Stimulated activated CD8-positive, alpha-beta memory T cell treated with anti-CD3 and anti-CD28 coated beads, Interleukin-15, amount 100 ng/mL, for 1 hour (primary cell): ENCODE results near the gene SLC25A22.

Source experiments
- DNase-seq: peaks from one replicate; pipeline ENCODE4 v3.0.0-alpha.2; 2020; ENCODE audit warnings: low read depth

SLC25A22 gene

GRCh38 chr11:833849-834311 lies 35.8 kb upstream of the SLC25A22 start:
- DNase-seq, result no peak

DNA sequence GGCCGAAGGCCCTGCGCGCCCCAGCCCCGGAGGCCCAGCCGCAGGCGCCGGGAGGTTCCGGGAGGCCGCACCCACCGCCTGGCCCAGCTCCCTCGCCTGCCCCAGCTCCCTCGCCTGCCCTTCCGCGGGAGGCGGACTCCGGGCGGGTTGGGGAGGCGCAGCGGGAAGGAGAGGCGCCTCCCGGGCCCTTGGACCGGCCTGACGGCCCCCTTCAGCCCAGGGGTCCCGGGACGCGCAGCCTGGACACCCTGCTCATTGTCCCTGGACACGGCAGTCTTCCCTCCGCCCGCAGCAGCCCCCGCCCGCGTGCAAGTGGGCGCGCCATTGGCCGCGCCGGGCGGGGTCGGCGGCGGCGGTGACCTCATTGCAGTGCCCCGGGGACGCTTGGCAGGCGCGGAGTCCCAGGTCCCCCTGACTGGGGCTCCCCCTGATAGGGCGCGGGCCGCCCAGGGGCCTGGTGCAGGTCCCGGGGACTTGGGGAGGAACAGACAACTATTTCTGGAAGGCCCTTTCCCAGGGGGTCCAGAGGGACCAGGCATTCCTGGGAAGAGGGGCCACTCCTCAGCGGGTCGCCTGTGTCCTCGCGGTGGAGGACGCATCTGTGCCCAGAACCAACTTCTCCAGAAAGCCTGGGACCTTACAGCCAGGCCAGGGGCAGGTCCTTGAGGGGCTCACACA lies 35.2 kb upstream of the SLC25A22 start:
- DNase-seq, result no peak

DNA sequence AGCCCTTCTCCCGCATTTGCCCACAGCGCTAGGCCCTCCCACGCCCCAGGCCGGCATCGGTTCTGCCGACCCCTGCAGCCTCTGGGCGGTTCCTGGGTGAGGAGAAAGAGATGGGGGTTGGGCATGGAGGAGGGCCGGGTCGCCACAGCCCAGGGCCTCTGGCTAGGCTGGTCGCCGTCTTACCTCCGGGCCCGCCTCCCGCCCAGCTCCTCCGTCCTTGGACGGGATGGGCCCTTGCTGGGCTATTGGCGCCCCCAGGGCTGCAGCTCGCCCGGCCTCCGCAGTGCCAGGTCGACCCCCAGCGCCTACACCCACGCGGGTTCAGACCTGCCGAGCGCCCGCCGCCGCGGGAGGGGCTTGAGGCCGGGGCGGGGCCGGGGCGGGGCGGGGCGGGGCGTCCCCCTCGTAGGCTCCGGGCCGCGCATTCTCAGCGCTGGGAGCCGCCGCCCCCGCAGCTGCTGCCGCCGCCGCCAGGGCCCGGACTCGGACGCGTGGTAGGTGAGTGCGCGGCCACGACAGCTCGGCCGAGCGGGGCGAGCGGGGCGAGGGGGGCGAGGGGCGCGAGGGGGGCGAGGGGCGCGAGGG lies 34.5 kb upstream of the SLC25A22 start, which contains the start of gene CD151:
Gene CD151 (plus strand): TSS at position 424 of the 585 bp plus-strand sequence. CDS start 3,118 bp downstream, outside the sequence.
- no peak for DNase-seq

DNA sequence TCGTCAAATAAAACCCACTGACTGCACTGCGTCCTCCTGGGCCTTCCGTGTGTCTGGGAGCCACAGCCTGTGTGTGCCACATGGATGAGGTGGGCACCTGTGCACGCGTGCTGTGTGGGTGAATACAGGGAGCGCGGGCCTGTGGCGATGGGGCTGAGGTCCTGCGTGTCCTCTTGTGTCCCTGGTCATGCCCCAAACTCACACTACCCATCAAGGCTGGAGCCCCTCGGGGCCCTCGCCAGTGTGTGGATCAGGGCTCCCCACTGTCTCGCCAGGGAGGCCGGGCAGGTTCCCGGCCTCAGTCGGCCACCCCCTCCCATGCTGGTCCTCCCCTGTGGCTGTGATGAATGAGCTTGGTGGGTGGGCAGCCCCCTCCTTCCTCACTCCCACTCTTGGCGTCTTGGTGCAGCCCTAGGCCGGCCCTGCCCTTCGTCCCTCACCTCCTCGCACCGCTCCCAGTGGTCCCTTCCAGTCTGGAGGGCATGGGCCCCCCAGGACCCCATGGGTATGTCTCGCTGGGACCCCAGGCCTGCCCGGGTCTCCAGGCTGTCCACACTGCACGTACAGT lies 34.0 kb upstream of the SLC25A22 start:
- no peak for DNase-seq

- DNase-seq, result no peak
These were observed 33.2 kb upstream of the SLC25A22 start for GRCh38 chr11:831118-831864.

DNA sequence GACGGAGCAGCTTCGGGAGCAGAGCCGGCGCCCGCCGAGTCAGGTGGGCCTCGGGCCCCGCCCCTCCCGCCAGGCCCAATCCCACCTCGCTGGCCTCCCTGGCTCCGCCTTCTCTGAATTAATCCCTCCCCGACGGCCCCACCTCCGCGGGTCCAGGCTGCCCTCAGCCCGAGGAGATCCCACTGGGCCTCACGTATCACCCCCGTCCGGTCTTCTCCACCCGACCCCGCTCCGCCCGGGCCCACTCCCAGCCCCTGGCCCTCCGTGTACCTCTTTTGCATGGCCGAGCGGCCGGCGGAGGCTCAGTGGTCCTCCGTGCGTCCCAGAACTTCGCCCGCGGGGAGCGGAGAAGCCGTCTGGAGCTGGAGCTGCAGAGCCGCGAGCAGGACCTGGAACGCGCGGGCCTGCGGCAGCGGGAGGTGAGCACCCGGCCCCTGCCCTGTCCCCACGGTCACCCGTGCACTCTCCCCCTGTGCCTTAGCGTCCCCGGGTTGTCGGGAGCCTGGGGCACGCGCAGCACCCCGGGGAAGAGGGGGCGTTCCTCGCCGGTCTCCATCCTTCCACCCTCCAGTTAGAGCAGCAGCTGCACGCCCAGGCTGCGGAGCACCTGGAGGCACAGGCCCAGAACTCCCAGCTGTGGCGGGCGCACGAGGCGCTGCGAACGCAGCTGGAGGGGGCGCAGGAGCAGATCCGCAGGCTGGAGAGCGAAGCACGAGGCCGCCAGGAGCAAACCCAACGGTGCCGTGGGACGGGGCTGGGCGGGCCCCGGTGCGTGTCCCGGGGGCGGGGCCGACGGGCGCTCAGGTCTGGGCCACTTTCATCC lies 32.4 kb upstream of the SLC25A22 start:
- DNase-seq, result no peak

- DNase-seq, result no peak
These were observed 31.8 kb upstream of the SLC25A22 start for GRCh38 chr11:829847-830294.

DNA sequence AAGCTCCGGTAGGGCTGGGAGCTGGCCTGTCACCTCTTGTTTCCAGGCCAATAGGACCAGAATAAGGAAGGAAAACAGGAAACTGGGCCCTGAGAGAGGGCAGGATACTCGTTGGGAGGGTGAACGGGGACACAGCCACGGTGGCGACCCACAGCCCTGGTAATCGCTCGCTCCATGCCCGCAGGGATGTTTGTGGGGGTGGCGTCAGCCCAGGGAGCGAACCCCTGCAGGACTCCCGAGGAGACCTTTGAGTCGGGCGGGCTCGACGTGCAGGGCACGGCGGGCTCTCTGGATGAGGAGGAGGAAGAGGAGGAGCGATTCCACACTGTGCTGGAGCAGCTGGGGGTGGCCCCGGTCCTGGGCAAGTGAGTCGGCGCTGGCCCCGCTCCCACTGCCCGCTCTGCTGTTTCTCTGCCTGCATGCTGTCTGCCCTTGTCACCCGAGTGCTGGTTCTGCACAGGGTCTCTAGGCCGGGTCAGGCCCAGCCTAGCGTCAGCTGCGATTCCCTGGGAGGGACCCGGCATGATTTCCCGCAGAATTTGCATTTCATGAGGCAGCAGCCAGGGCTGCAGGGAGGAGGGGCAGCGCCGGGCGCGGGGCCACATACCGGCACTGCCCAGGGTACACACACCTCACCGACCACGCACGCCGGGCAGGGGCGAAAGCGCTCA lies 31.2 kb upstream of the SLC25A22 start:
- no peak for DNase-seq

DNA sequence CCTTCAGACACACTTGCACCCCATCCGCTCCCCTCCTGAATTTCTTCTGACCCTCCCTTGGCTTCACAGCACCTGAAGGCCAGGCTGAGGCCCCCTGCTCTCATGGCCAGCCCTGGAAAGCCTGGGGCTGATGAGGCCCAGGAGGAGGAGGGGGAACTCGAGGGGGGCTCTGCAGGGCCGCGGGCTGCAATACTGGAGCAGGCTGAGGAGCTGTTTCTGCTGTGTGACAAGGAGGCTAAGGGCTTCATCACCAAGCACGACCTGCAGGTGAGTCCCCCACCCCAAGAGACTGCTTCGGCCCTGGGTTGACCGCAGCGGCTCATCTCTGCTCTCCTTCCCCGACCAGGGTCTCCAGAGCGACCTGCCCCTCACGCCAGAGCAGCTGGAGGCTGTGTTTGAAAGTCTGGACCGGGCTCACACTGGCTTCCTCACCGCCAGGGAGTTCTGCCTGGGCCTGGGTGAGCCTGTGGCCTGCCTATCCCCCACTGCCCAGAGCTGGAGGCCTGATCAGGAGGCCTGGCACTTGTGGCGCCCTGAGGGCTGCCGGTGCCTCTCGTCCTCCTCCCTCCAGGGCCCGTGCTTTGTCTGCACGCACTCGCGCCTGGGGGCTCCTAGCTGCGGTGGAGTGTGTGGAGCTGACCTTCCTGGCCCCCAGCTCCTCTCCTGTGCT lies 30.6 kb upstream of the SLC25A22 start:
- no peak for DNase-seq

DNA sequence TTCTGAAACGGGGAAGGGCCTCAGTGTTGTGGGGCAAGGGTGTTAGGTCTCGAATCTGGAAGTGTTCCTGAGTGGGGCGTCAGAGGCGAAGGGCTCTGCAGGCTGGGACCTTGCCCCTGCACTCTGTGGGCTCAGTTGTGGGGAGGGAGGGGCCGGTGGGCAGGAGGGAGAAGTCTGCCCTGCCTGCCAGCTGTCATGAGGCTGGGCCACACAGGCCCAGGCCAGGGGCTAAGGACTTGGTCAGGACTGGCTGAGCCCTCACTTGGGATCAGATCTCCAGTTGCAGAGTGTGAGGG lies 29.8 kb upstream of the SLC25A22 start, which contains the start of gene CRACR2B:
Gene CRACR2B (plus strand): TSS at position 23 of the 296 bp plus-strand sequence. CDS start 689 bp downstream, outside the sequence.
- DNase-seq, result no peak

- DNase-seq, result no peak
These were observed 29.2 kb upstream of the SLC25A22 start for GRCh38 chr11:827146-827896.

DNA sequence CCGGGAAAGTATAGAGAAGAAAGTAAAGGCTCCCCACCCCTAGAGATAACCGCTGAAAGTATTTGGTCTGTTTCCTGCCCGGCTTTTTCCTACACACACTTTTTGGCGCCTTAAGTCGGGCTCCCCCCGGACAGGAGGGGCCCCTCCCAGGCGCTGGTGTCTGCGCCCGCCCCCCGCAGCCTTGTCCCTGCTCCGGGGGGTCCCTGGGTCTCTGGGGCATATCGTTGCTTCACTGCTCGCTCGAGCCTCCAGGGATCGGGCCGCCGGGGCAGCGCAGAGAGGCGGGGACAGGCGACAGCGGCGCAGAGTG lies 28.7 kb upstream of the SLC25A22 start:
- DNase-seq, result no peak

- no peak for DNase-seq
These were observed 28.1 kb upstream of the SLC25A22 start for GRCh38 chr11:826227-826621.

GRCh38 chr11:825366-826226 lies 27.5 kb upstream of the SLC25A22 start:
- no peak for DNase-seq

DNA sequence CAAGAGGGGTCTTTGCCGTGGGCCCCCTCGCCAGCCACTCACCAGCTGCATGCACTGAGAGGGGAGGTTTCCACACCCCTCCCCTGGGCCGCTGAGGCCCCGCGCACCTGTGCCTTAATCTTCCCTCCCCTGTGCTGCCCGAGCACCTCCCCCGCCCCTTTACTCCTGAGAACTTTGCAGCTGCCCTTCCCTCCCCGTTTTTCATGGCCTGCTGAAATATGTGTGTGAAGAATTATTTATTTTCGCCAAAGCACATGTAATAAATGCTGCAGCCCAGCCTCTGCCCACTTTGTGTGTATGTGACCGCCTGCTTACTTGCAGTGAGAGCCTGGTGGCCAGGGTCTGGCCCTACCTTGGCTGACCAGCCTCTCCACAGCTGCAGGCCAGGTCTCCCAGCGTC lies 26.9 kb upstream of the SLC25A22 start:
- no peak for DNase-seq

- DNase-seq, result no peak
These were observed 26.3 kb upstream of the SLC25A22 start for GRCh38 chr11:824292-824880.

- DNase-seq, result no peak
These were observed 25.6 kb upstream of the SLC25A22 start for GRCh38 chr11:823441-824291.
